NCI-H82 (cell line): Measurements from ENCODE around the gene MTFR2.
A peak's percentile ranks its signal among the peaks of the same experiment; 100 is the strongest.

Source experiments
- DNase-seq: peaks from one replicate; lab custom pipeline; 2025; lab: John Stamatoyannopoulos, UW

MTFR2 gene

GRCh38 chr6:136249811-136250685 is at the start of gene MTFR2:
Gene MTFR2 (minus strand): TSS chr6:136250311. CDS start chr6:136249099, 1,212 bp downstream.
- DNase-seq: peak; percentile 99

GRCh38 chr6:136294621-136295020 is 44.5 kb upstream of the MTFR2 start:
- DNase-seq: no peak

GRCh38 chr6:136290410-136291010 is 40.4 kb upstream of the MTFR2 start:
- peak; percentile 87 for DNase-seq

DNA sequence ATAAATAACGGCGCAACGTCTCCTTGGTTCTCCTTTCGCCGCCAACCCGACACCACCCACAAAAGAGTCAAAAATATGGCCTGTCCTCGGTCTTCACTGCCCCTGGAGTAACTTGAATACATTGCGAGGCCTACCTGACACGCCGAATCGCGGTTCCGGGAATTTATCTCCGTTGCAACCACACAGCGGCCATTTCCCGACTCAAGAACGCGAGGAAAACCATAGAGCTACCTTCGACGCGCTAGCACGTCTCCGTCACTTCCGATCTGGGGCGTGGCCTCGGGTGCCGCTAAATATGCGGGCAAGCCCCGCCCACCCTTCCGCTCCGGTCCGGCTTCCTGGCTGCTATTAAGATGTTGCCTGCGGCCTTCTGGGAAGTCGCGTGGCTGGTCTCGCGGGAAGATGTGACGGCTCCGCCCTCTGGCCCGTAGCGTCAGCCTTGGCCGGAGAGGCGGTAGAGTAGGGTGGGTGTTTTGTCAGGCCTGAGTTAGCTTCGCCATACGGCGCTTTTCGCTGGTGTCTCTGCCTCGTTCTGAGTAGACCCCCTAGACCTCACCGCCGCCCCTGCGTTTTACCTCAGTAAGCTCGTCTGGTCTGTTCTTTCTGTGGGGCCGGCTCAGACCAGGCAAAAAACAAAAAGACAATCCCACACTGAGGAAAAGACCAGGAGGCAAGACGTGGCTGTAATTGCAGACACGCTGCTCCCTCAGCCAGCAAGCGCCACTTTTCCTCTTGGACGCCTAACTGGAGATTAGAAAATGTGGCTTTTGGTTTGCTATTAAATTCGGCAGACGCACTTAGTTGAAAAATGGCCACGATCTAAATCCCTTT is 39.7 kb upstream of the MTFR2 start, which contains the start of gene BCLAF1:
Gene BCLAF1 (minus strand): TSS at position 268 of the 831 bp plus-strand sequence. CDS start 9,980 bp downstream, outside the sequence.
- DNase-seq: peak; percentile 100

DNA sequence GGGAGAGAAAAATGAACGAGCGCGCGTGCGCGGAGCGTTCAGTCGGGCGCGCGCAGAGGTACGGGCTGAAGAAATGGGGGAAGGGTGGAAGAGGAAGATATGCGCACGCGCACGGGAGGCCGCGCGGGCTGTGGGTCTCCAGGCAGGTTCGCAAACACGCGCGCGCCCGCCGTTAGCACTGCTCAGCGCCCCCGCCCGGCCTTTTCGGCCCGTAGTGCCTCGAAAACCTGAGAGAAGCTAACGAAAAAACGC is 39.1 kb upstream of the MTFR2 start:
- peak; percentile 96 for DNase-seq

- DNase-seq: peak; percentile 78
These were observed 38.6 kb upstream of the MTFR2 start for GRCh38 chr6:136288566-136289326.

DNA sequence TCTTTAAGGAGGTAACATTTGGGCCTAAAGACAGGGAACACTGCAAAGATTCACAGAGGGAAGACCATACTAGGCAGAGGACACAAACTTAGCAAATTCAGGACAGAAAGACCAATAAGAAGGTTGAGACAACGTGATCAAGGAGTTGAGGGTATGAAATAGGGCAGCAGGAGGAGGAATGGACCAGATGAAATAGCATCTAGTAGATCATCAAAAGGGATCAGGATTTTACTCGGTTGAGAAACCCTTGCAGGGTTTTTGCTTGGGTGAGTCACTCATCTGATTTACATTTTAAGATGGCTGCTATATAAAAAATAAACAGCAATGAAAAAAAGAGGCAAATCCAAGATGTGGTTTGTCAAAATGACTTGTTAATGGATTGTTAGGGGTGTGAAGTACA is 34.8 kb upstream of the MTFR2 start:
- DNase-seq: no peak

DNA sequence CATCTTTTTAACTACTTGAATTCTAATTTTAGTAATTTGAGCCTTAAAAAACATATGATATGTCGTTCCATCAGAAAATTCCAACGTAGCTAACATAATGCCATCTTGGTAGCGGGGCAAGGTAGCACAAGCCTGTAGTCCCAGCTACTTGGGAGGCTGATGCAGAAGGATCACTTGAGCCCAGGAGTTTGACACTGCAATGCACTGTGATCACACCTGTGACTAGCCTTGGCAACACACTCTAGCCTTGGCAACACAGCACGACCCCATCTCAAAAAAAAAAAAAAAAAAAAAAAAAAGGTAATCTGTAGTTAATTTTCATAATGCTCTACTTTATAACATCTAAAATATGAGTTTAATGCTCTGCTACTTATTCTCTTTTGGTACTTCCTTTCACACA is 32.8 kb upstream of the MTFR2 start:
- no peak for DNase-seq

GRCh38 chr6:136280032-136280609 is 30.0 kb upstream of the MTFR2 start:
- no peak for DNase-seq

DNA sequence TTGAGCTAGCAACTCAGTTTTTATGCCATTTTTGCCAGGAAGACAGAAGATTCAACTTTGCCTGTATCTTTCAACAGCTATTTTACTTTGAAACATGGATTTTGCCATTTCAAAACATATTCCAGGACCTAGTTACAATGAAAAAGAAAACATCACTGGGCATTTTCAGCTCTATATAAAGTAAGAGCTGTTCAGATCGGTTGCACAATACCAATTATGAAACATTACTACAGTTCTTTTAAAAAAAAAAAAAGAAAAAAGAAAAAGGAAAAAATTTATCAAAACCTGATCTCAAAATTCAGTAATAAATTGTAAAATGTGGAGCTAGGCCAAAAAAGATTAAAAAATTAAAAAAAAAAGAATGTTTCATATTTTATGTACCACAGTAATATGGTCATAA is 24.0 kb upstream of the MTFR2 start:
- no peak for DNase-seq

- DNase-seq: no peak
These were observed 15.0 kb upstream of the MTFR2 start for GRCh38 chr6:136265101-136265500.

DNA sequence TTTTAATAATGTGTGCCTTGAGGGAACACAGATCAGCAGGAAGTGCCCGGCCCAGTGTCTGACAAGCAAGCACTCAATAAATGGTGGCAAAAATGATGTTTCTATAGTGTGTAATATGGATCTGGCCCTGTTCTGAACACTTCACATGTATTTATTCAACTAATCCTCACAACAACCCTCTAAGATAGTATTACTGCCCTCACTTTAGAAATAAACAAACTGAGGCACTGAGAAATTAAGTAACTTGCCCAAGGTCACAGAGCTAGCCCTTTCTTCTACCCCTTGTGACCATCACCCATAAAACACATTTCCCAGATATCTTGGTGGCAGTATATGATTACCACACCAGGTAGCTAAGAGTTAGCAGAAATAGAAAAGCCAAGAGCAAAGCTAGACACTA is 12.8 kb upstream of the MTFR2 start:
- DNase-seq: no peak

GRCh38 chr6:136254851-136255466 is 4.8 kb upstream of the MTFR2 start:
- DNase-seq: peak; percentile 19

- DNase-seq: peak; percentile 31
These were observed 3.6 kb upstream of the MTFR2 start for GRCh38 chr6:136253734-136254133.

- no peak for DNase-seq
These were observed 2.3 kb upstream of the MTFR2 start for GRCh38 chr6:136252441-136252840.

GRCh38 chr6:136251394-136251793 is 1.3 kb upstream of the MTFR2 start:
- no peak for DNase-seq

- no peak for DNase-seq
These were observed 536 bp upstream of the MTFR2 start for GRCh38 chr6:136250686-136251008.

- DNase-seq: no peak
These were observed 775 bp downstream of the MTFR2 start for GRCh38 chr6:136249336-136249735.

GRCh38 chr6:136244061-136244616 is 6.0 kb downstream of the MTFR2 start:
- no peak for DNase-seq

DNA sequence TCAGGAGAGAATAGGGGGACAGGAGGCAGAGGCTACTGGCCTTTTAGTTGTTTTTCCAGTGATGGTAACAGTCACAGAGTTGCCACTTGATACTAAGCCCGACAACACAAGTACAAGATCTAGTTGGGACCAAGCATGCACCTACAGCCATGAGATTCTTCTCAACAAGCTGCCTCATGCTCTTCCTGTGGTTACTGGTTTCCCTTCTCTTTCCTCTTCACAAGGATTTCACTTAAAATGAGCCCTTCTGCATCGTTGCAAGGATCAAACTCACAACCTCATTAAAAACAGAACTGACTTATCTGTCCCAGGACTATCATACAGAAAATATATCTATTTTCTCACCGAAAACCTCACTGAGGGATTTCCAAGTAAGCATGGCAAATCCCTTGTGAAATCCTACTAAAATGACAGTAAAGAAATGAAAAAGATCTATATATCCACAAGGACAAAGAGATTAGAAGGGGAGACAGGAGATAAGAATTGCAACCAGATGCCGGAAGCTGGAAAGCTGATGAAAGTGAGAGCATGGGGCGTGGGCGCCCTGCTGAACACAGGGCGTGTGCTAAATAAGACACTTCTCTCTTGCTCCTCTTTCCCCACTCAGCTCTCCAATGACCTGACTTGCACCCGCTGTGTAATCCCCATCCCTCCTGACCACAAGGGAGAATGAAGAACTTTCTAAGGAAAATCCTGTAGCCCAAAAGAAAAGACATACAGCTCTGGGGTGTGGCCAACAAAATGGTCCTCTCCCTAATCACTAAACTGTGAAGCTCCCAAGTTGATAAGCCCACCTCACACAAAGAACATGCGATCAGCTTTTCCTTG is 13.4 kb downstream of the MTFR2 start:
- DNase-seq: peak; percentile 33
